ENCODE results near the gene HINT3.

The HINT3 gene

GRCh38 chr6:125922322-125922860 is 34.2 kb upstream of the HINT3 start:
- H3K27ac ChIP-seq = no peak overlapping the region
- H3K4me2 ChIP-seq = no peak overlapping the region
- no peak overlapping the region for H3K4me3 ChIP-seq (IDR thresholded peaks at IDR 0.05; ENCODE audit: insufficient read depth, low read depth, low read length)
- no peak overlapping the region for H3K9ac ChIP-seq
- H3K79me2 ChIP-seq (ENCODE audit: insufficient read depth, low read depth) = no peaks in the 10 kb centered on the region
- H4K20me1 ChIP-seq (ENCODE audit: insufficient read depth) = no peaks in the 10 kb centered on the region
- no peaks in the 10 kb centered on the region for H3K36me3 ChIP-seq (ENCODE audit: insufficient read depth)
- no peaks in the 10 kb centered on the region for H3K27me3 ChIP-seq (ENCODE audit: insufficient read depth, low read depth)
- no peak for TF ChIP-seq CTCF (conservative IDR thresholded peaks at IDR 0.05; ENCODE audit: low read depth, low read length)
- no peak overlapping the region for H2AFZ ChIP-seq (ENCODE audit: low read depth)
- H3K4me1 ChIP-seq (ENCODE audit: low read depth, poor library complexity, severe bottlenecking) = peaks cover 16% of the 10 kb centered on the region

GRCh38 chr6:125923366-125923877 is 33.1 kb upstream of the HINT3 start:
- no peak for TF ChIP-seq CTCF (conservative IDR thresholded peaks at IDR 0.05; ENCODE audit: low read depth, low read length)
- Histone ChIP-seq H3K27me3 (ENCODE audit: insufficient read depth, low read depth) (no peaks in the 10 kb centered on the region), H3K4me3 (IDR thresholded peaks at IDR 0.05; ENCODE audit: insufficient read depth, low read depth, low read length) (no peak overlapping the region), H3K4me1 (ENCODE audit: low read depth, poor library complexity, severe bottlenecking) (peaks cover 15% of the 10 kb centered on the region), H3K27ac (no peak overlapping the region), H3K9ac (no peak overlapping the region), H3K79me2 (ENCODE audit: insufficient read depth, low read depth) (no peaks in the 10 kb centered on the region), H4K20me1 (ENCODE audit: insufficient read depth) (no peaks in the 10 kb centered on the region), H2AFZ (ENCODE audit: low read depth) (no peak overlapping the region), H3K36me3 (ENCODE audit: insufficient read depth) (no peaks in the 10 kb centered on the region), H3K4me2 (no peak overlapping the region)

DNA sequence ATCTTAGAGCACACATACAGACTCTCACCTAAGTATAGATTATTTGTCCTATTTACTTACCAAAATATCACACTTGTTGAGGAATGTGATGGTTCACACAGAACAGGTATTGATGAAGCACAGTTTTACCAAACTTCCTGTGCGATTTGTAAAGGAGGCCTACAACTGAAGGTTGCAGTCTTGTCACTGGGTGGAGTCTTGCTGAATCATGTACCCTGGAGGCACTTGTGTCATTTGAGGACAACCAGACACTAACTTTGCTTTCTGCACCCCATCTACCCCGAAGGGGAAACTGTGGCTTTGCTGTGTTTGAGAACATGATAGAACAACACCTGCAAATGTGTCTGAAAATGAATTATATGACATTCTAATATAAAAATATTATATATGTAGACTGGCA is 32.4 kb upstream of the HINT3 start:
- Histone ChIP-seq H3K36me3 (ENCODE audit: insufficient read depth) (no peaks in the 10 kb centered on the region), H3K27ac (no peak overlapping the region), H3K9ac (no peak overlapping the region), H3K27me3 (ENCODE audit: insufficient read depth, low read depth) (no peaks in the 10 kb centered on the region), H3K4me1 (ENCODE audit: low read depth, poor library complexity, severe bottlenecking) (peaks cover 11% of the 10 kb centered on the region), H3K4me3 (IDR thresholded peaks at IDR 0.05; ENCODE audit: insufficient read depth, low read depth, low read length) (no peak overlapping the region), H2AFZ (ENCODE audit: low read depth) (no peak overlapping the region), H4K20me1 (ENCODE audit: insufficient read depth) (no peaks in the 10 kb centered on the region), H3K79me2 (ENCODE audit: insufficient read depth, low read depth) (no peaks in the 10 kb centered on the region), H3K4me2 (no peak overlapping the region)
- TF ChIP-seq CTCF (conservative IDR thresholded peaks at IDR 0.05; ENCODE audit: low read depth, low read length) = no peak

DNA sequence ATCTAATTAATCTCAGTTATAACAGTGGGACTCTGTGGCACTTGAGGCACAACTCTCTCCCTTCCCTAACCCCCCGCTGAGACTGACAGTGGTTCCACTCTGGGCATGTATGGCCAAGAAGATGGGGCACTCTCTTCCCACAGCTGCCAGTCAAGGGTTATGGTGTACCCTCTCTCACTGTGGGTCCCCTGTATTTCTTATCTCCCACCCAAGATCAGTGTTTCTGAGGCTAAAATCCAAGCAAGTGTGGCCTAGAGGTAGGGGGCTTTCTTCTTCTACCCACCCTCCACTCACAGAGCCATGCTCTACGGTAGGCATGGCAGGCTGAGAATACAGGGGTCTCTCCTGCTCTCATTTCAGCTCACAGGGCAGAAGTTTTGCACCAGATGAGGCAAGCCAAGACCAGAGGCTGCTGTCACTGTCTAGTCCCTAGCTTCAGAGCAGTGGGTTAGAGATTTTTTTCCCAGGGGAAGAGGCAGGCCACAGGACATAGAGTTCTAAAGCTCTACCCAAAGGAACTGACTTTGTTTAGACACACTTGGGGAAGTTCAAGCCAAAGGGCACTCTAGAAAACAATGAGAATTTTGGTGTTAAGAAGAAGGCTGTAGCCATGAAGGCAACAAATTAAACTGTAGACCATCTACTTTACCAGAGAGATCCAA is 31.7 kb upstream of the HINT3 start:
- H3K4me3 ChIP-seq (IDR thresholded peaks at IDR 0.05; ENCODE audit: insufficient read depth, low read depth, low read length) = no peak overlapping the region
- H3K27me3 ChIP-seq (ENCODE audit: insufficient read depth, low read depth) = no peaks in the 10 kb centered on the region
- H3K36me3 ChIP-seq (ENCODE audit: insufficient read depth) = no peaks in the 10 kb centered on the region
- no peak overlapping the region for H2AFZ ChIP-seq (ENCODE audit: low read depth)
- H4K20me1 ChIP-seq (ENCODE audit: insufficient read depth) = no peaks in the 10 kb centered on the region
- no peak overlapping the region for H3K27ac ChIP-seq
- no peaks in the 10 kb centered on the region for H3K79me2 ChIP-seq (ENCODE audit: insufficient read depth, low read depth)
- peaks cover 4% of the 10 kb centered on the region for H3K4me1 ChIP-seq (ENCODE audit: low read depth, poor library complexity, severe bottlenecking)
- TF ChIP-seq CTCF (conservative IDR thresholded peaks at IDR 0.05; ENCODE audit: low read depth, low read length) = no peak
- H3K4me2 ChIP-seq = no peak overlapping the region
- H3K9ac ChIP-seq = no peak overlapping the region
